Endothelial cell of umbilical vein (primary cell): ENCODE measurements around the gene LAMTOR4. TPM values are rescaled to one million over a fixed set of nuclear protein-coding genes. Genes with fewer than 3 reads are reported as not detected.
"Not testable (repeated sequence)": the region's sequence is repeated elsewhere in the genome, so short reads cannot be mapped to it uniquely, and the experiment has no call there.

Experiments
- BruUV-seq: library from RNA; stranded (reverse); fragments of 400-500 nt; replicated peaks from 2 replicates; lab custom pipeline; 2021; lab: Mats Ljungman, UMichigan
- CTCF ChIA-PET: fragments of 300-600, 350-600 bp; sonication (Branson Sonifier 250); formaldehyde crosslinking; loops from one replicate; lab custom pipeline; 2021; ENCODE audit warnings: antibody characterized with exemption, inconsistent platforms; lab: Charles Lee
- POLR2A ChIA-PET: fragments of 300-600, 350-600 bp; sonication (Branson Sonifier 250); formaldehyde crosslinking; loops from one replicate; lab custom pipeline; 2021; ENCODE audit warnings: antibody characterized with exemption, inconsistent platforms; lab: Charles Lee
- DNase-seq: peaks from one replicate; pipeline ENCODE4 v3.0.0-alpha.2; 2011; ENCODE audit warnings: low read depth, low spot score
- FAIRE-seq: peaks from 2 replicates; lab custom pipeline; 2011; peaks lifted over from hg19 to GRCh38; lab: Jason Lieb, UNC
- H2AFZ ChIP-seq: 2 replicates; pipeline ENCODE4 v1.6.0; 2012; ENCODE audit warnings: low read depth, low read length, control low read depth, inconsistent platforms
- H3K27ac ChIP-seq: 2 replicates; pipeline ENCODE4 v1.5.1; 2011; ENCODE audit warnings: low read depth, mild to moderate bottlenecking, control low read depth, low read length, moderate library complexity; ENCODE audit not compliant: insufficient read depth
- H3K27me3 ChIP-seq, 2 experiments: 2 replicates each; pipeline versions ENCODE4 v1.6.0 to v1.6.1; 2011; ENCODE audit warnings: low read length in 2 of 2, mixed read lengths in 1 of 2; ENCODE audit not compliant: control insufficient read depth in 2 of 2, insufficient read depth in 2 of 2
- H3K36me3 ChIP-seq, 2 experiments: 2 replicates in 1 of 2; 3 replicates in 1 of 2; pipeline ENCODE4 v1.5.1; 2011; ENCODE audit warnings: low read length in 2 of 2, mild to moderate bottlenecking in 1 of 2, moderate library complexity in 1 of 2; ENCODE audit not compliant: control insufficient read depth in 2 of 2, insufficient read depth in 2 of 2; ENCODE audit errors: extremely low read depth in 1 of 2
- H3K4me1 ChIP-seq: 3 replicates; pipeline ENCODE4 v1.5.1; 2011; ENCODE audit warnings: mild to moderate bottlenecking, low read length; ENCODE audit not compliant: control insufficient read depth, insufficient read depth; ENCODE audit errors: extremely low read depth
- H3K4me2 ChIP-seq: 2 replicates; pipeline ENCODE4 v1.6.1; 2011; ENCODE audit warnings: low read length, control low read depth, mixed read lengths; ENCODE audit not compliant: insufficient read depth
- H3K4me3 ChIP-seq, 3 experiments: fragments of 200-600 bp in 1 of 3; sonication (generic), shearing (Covaris generic) in 1 of 3; replicated peaks in 1 of 3; 2 replicates each; pipeline ENCODE4 v1.5.1; 2011 to 2016; ENCODE audit warnings: control low read depth in 3 of 3, low read length in 3 of 3, mild to moderate bottlenecking in 2 of 3, inconsistent platforms in 1 of 3, low read depth in 1 of 3, moderate library complexity in 1 of 3; ENCODE audit not compliant: insufficient read depth in 1 of 3
- H3K79me2 ChIP-seq: 2 replicates; pipeline ENCODE4 v1.6.0; 2012; ENCODE audit warnings: low read length, inconsistent platforms; ENCODE audit not compliant: control insufficient read depth, insufficient read depth
- H3K9ac ChIP-seq: replicated peaks from 2 replicates; pipeline ENCODE3; 2011; ENCODE audit warnings: low read length, control low read depth; ENCODE audit not compliant: insufficient read depth; ENCODE audit errors: extremely low read depth
- H3K9me1 ChIP-seq: replicated peaks from 3 replicates; pipeline ENCODE4 v1.6.0; 2011; ENCODE audit warnings: mild to moderate bottlenecking, low read length; ENCODE audit not compliant: control insufficient read depth, insufficient read depth; ENCODE audit errors: extremely low read depth
- H3K9me3 ChIP-seq: replicated peaks from 2 replicates; pipeline ENCODE4 v1.5.1; 2012; ENCODE audit warnings: low read length, inconsistent platforms; ENCODE audit not compliant: control insufficient read depth, insufficient read depth
- H4K20me1 ChIP-seq: replicated peaks from 2 replicates; pipeline ENCODE3; 2011; ENCODE audit warnings: mild to moderate bottlenecking, low read length; ENCODE audit not compliant: control insufficient read depth, insufficient read depth; ENCODE audit errors: extremely low read depth
- EZH2 ChIP-seq: IDR thresholded peaks from 2 replicates; pipeline ENCODE4 v1.6.1; 2012; ENCODE audit warnings: borderline replicate concordance, low read depth, mild to moderate bottlenecking, moderate library complexity, low read length, inconsistent platforms; ENCODE audit not compliant: severe bottlenecking
- FOS ChIP-seq: IDR thresholded peaks from 2 replicates; pipeline ENCODE4 v1.6.1; 2011; ENCODE audit warnings: mild to moderate bottlenecking, low read length, moderate library complexity, borderline replicate concordance; ENCODE audit not compliant: insufficient read depth
- GATA2 ChIP-seq: IDR thresholded peaks from 2 replicates; pipeline ENCODE4 v1.7.0; 2011; ENCODE audit warnings: low read depth, mild to moderate bottlenecking, moderate library complexity, mixed read lengths, low read length; ENCODE audit not compliant: insufficient read length, insufficient read depth
- JUN ChIP-seq: IDR thresholded peaks from 2 replicates; pipeline ENCODE4 v1.6.1; 2011; ENCODE audit warnings: borderline replicate concordance, low read depth; ENCODE audit not compliant: insufficient read length, insufficient read depth
- MYC ChIP-seq: IDR thresholded peaks from one replicate; pipeline ENCODE4 v1.6.1; 2011; ENCODE audit warnings: mild to moderate bottlenecking, low read depth, low read length
- POLR2A ChIP-seq: IDR thresholded peaks from 2 replicates; pipeline ENCODE4 v1.6.1; 2012; ENCODE audit warnings: low read depth, mild to moderate bottlenecking, control low read depth, low read length
- POLR2AphosphoS5 ChIP-seq: IDR thresholded peaks from 2 replicates; pipeline ENCODE4 v1.6.1; 2012; ENCODE audit warnings: low read depth, mild to moderate bottlenecking, control low read depth, low read length, moderate library complexity; ENCODE audit not compliant: insufficient read depth
- dilution Hi-C: fragments of 300-500 bp; cut with MboI; formaldehyde crosslinking; loops from one replicate; pipeline ENCODE4 v1.15.0; 2019; ENCODE audit warnings: low sequenced_read_pairs; ENCODE audit not compliant: extremely low pct_ligation_motif_present
- intact Hi-C: fragments of 100-400 bp; cut with micrococcal nuclease; formaldehyde crosslinking; loops from one replicate; pipeline ENCODE4 v1.10.0; 2022
- polyA plus RNA-seq, 4 experiments: library from polyadenylated mRNA; depleted of rRNA in 3 of 4; stranded (reverse) in 3 of 4; unstranded in 1 of 4; fragments of >200 nt; gene quantifications; 2 replicates each; pipeline versions ENCODE4 v1.2.1 to v1.2.3, GENCODE V29; 2011 to 2012; ENCODE audit warnings: missing spikeins in 1 of 4
- total RNA-seq: library from RNA; stranded (reverse); gene quantifications from 2 replicates; pipeline ENCODE4 v1.2.3, GENCODE V29; 2021
- TF ChIP-seq, protein P1 (sequence below): IDR thresholded peaks from 2 replicates; pipeline ENCODE4 v1.6.1; 2011; ENCODE audit not compliant: insufficient read depth, insufficient read length
- TF ChIP-seq, protein P2 (sequence below), 2 donors: IDR thresholded peaks; 1 replicate in 1 of 2; 2 replicates in 1 of 2; pipeline ENCODE4 v1.5.1; 2011; ENCODE audit warnings: low read length in 2 of 2, mild to moderate bottlenecking in 2 of 2, moderate library complexity in 2 of 2, control low read depth in 1 of 2, inconsistent platforms in 1 of 2, low read depth in 1 of 2; ENCODE audit not compliant: insufficient read depth in 1 of 2; ENCODE audit errors: extremely low read depth in 1 of 2

The LAMTOR4 gene
- total and polyA plus RNA-seq, 2 donors (not counting 3 experiments of a cell fraction or from before 2014, with no cell fraction given): 139 to 520 TPM

GRCh38 chr7:100191775-100192174 lies 43.1 kb downstream of the LAMTOR4 start:
- DNase-seq (no peak), FAIRE-seq (no peak)
- intact Hi-C loops (no loop called here), dilution Hi-C loops (no loop called here)
- Histone ChIP-seq H3K36me3 (no peaks in the 10 kb centered on the region), H3K79me2 (no peaks in the 10 kb centered on the region), H3K9me3 (no peaks in the 10 kb centered on the region), H3K4me2 (no peak overlapping the region), H4K20me1 (no peaks in the 10 kb centered on the region), H3K4me3 (no peak overlapping the region), H3K27me3 (peaks cover 3 to 9% of the 10 kb centered on the region in 2 experiments), H2AFZ (no peak overlapping the region), H3K9me1 (no peaks in the 10 kb centered on the region), H3K27ac (no peak overlapping the region), H3K4me1 (no peaks in the 10 kb centered on the region), H3K9ac (no peak overlapping the region)
- POLR2A ChIA-PET: no interaction called here
- CTCF ChIA-PET: no interaction called here
- no peak for TF ChIP-seq POLR2AphosphoS5
- TF ChIP-seq, protein P1, sequence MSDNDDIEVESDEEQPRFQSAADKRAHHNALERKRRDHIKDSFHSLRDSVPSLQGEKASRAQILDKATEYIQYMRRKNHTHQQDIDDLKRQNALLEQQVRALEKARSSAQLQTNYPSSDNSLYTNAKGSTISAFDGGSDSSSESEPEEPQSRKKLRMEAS: no peak
- no peak for TF ChIP-seq EZH2
- TF ChIP-seq GATA2: no peak
- no peak for TF ChIP-seq FOS
- no peak for TF ChIP-seq MYC
- TF ChIP-seq, protein P2, sequence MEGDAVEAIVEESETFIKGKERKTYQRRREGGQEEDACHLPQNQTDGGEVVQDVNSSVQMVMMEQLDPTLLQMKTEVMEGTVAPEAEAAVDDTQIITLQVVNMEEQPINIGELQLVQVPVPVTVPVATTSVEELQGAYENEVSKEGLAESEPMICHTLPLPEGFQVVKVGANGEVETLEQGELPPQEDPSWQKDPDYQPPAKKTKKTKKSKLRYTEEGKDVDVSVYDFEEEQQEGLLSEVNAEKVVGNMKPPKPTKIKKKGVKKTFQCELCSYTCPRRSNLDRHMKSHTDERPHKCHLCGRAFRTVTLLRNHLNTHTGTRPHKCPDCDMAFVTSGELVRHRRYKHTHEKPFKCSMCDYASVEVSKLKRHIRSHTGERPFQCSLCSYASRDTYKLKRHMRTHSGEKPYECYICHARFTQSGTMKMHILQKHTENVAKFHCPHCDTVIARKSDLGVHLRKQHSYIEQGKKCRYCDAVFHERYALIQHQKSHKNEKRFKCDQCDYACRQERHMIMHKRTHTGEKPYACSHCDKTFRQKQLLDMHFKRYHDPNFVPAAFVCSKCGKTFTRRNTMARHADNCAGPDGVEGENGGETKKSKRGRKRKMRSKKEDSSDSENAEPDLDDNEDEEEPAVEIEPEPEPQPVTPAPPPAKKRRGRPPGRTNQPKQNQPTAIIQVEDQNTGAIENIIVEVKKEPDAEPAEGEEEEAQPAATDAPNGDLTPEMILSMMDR (IDR thresholded peaks at IDR 0.05; ENCODE audit: extremely low read depth in 1 of 2, insufficient read depth in 1 of 2, low read depth in 1 of 2, low read length in 2 of 2): no peak
- TF ChIP-seq POLR2A: no peak
- no peak for TF ChIP-seq JUN
- BruUV-seq: no TSS peak

- H3K79me2 ChIP-seq, H3K36me3 ChIP-seq, H3K4me3 ChIP-seq, H3K4me1 ChIP-seq, BruUV-seq, H3K27ac ChIP-seq, DNase-seq, H3K4me2 ChIP-seq, H4K20me1 ChIP-seq, H3K9me3 ChIP-seq, H3K9me1 ChIP-seq, POLR2A ChIA-PET, dilution Hi-C loops, FAIRE-seq, H3K27me3 ChIP-seq, intact Hi-C loops, H2AFZ ChIP-seq, H3K9ac ChIP-seq: not testable (repeated sequence)
- CTCF ChIA-PET: interaction anchor here (0.6 to 1.6 kb wide), 2 partner anchors 10 to 13 kb away, joined by 4 to 5 read pairs; no protein-coding TSS in a partner anchor
Observed at GRCh38 chr7:100192281-100192862, 43.7 kb downstream of the LAMTOR4 start.
